ENCODE results near the gene PGA4.
"Not testable (repeated sequence)": the region's sequence is repeated elsewhere in the genome, so short reads cannot be mapped to it uniquely, and the experiment has no call there.

The PGA4 gene

DNA sequence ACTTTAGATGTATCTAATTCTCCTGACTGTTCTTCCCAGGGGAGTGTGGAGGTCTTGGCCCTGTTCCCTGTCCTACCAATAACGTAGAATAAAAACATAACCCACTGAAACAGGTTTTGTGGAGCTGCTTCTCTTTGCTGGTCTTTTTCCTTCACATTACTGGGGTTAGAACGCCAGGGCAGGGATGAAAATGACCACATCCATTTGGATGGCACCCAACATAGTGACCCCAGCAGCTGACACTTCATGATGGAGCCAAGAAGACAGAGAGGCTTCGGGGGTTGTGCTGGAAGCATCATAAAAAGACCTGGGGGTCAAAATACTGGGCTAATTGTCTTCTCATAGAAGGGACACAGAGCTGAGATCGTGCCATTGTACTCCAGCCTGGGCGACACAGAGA lies 9.4 kb downstream of the PGA4 start:
- not testable (repeated sequence) for H3K9me3 ChIP-seq (ENCODE audit: insufficient read depth, low read depth, low read length); H3K36me3 ChIP-seq (ENCODE audit: insufficient read depth, low read length); H3K27me3 ChIP-seq (ENCODE audit: insufficient read depth, low read length); H3K4me3 ChIP-seq (ENCODE audit: low read length); H3K9ac ChIP-seq (ENCODE audit: low read depth, low read length); H3K27ac ChIP-seq (ENCODE audit: low read depth, low read length); H3K4me1 ChIP-seq (ENCODE audit: insufficient read depth, low read length)
- no CpG with 5 or more reads among the region's 5 CpGs for WGBS

DNA sequence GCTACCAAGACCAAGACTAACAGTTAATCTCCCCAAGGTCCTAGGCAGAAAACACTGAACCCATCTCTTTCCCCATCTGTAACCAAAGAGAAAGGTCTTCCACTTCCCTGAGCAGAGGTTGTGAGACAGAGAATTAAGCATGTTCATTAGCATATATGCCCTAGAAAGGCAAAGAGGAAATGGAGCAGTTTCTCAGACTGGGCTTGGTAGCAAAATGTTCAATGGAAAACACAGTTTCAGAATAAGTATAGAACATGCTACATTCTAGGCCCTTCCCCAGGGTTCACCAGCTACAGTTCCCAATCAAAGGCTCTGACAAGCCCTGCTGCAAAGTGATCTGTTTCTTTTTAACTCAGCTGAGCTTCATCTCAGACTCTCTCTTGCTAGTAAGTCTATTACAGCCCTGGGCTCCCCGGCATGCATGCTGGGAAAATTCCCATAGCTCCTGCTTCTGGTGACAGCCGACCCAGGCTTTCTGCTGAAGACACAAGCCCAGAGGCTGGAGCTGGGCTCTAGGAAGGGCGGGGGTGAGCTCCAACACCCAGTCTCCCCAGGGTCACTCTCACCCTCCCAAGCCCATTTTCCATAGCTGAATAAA lies 10.5 kb downstream of the PGA4 start:
- H3K27ac ChIP-seq (ENCODE audit: low read depth, low read length); H3K9ac ChIP-seq (ENCODE audit: low read depth, low read length); H3K36me3 ChIP-seq (ENCODE audit: insufficient read depth, low read length); H3K27me3 ChIP-seq (ENCODE audit: insufficient read depth, low read length); H3K4me1 ChIP-seq (ENCODE audit: insufficient read depth, low read length); H3K9me3 ChIP-seq (ENCODE audit: insufficient read depth, low read depth, low read length); H3K4me3 ChIP-seq (ENCODE audit: low read length): not testable (repeated sequence)
- no CpG with 5 or more reads among the region's 3 CpGs for WGBS

DNA sequence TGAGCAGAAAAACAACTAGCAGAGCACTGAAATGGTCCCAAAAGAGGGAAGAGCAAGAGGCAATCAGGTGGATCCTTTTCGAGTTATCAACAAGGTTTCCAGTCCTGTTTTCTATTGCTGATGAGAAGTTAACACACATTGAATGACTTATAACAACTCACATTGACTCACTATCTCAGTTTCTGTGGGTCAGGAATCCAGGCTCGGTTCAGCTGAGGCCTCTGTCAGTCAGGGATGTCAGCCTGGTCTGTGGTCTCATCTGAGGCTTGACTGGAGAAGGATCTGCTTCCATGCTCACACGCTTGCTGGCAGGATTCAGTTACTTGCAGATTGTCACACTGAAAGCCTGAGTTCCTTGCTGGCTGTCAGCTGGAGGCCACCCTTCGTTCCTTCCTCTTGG lies 15.0 kb downstream of the PGA4 start:
- H3K9me3 ChIP-seq (ENCODE audit: insufficient read depth, low read depth, low read length); H3K9ac ChIP-seq (ENCODE audit: low read depth, low read length); H3K4me1 ChIP-seq (ENCODE audit: insufficient read depth, low read length); H3K4me3 ChIP-seq (ENCODE audit: low read length); H3K27ac ChIP-seq (ENCODE audit: low read depth, low read length); H3K27me3 ChIP-seq (ENCODE audit: insufficient read depth, low read length); H3K36me3 ChIP-seq (ENCODE audit: insufficient read depth, low read length): not testable (repeated sequence)
- WGBS = no CpG with 5 or more reads among the region's 4 CpGs

DNA sequence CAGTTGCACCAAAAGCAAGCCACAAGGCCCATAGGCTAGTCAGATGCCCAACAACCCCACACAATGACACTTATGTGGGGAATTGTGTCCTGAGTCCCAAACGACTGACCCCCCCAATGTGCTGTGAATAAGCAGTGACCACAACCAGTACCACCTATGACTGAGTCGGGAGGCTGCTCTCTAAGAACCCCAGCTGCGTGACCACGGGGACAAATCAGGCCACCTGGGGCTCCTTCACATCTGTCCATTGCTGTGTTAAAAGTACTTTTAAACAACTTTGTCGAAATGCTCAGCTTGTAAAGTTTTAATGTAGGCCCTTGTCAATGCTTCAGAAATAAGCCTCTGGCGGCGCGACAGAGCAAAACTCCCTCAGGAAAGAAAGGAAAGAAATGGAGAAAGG lies 18.1 kb downstream of the PGA4 start:
- not testable (repeated sequence) for H3K4me3 ChIP-seq (ENCODE audit: low read length); H3K9ac ChIP-seq (ENCODE audit: low read depth, low read length); H3K4me1 ChIP-seq (ENCODE audit: insufficient read depth, low read length); H3K27me3 ChIP-seq (ENCODE audit: insufficient read depth, low read length); H3K36me3 ChIP-seq (ENCODE audit: insufficient read depth, low read length); H3K9me3 ChIP-seq (ENCODE audit: insufficient read depth, low read depth, low read length); H3K27ac ChIP-seq (ENCODE audit: low read depth, low read length)
- WGBS = 55% methylated on average over 4 of the region's 8 CpGs

DNA sequence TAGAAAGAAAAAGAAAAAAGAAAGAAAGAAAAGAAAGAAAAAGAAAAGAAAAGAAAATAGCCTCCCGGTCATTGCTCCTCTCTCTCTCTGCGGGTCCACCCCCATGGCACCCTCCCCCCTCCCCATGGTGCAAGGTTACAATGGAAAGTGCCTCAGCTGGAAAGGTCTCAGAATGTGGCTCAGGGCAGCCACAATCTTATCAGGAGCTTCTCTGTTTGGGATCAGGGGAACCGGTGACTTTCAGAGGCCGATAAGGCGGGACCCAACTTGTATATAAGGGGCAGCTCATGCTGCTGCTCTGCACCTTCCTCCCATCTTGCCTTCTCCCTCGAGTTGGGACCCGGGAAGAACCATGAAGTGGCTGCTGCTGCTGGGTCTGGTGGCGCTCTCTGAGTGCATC lies 18.7 kb downstream of the PGA4 start, which contains the start of gene PGA5:
Gene PGA5 (plus strand): TSS at position 301 of the 400 bp plus-strand sequence. CDS start 52 bp downstream, at position 353.
- H3K9ac ChIP-seq (ENCODE audit: low read depth, low read length); H3K27me3 ChIP-seq (ENCODE audit: insufficient read depth, low read length); H3K4me3 ChIP-seq (ENCODE audit: low read length); H3K9me3 ChIP-seq (ENCODE audit: insufficient read depth, low read depth, low read length); H3K36me3 ChIP-seq (ENCODE audit: insufficient read depth, low read length); H3K4me1 ChIP-seq (ENCODE audit: insufficient read depth, low read length); H3K27ac ChIP-seq (ENCODE audit: low read depth, low read length): not testable (repeated sequence)
- WGBS = no CpG with 5 or more reads among the region's 8 CpGs

DNA sequence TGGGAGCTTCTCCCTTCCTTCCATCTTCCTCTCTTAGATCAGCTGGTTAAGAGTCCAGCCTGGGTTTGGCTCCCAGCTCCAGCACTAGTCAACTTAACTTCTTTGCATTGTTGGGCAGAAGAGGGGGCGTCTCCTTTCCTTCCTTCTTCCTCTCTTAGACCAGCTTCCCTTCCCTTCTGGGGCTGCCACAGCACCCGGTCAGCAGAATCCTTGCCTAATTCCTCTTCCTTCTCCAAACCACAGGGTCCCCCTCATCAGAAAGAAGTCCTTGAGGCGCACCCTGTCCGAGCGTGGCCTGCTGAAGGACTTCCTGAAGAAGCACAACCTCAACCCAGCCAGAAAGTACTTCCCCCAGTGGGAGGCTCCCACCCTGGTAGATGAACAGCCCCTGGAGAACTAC lies 19.4 kb downstream of the PGA4 start:
- not testable (repeated sequence) for H3K27ac ChIP-seq (ENCODE audit: low read depth, low read length); H3K9ac ChIP-seq (ENCODE audit: low read depth, low read length); H3K4me1 ChIP-seq (ENCODE audit: insufficient read depth, low read length); H3K27me3 ChIP-seq (ENCODE audit: insufficient read depth, low read length); H3K4me3 ChIP-seq (ENCODE audit: low read length); H3K36me3 ChIP-seq (ENCODE audit: insufficient read depth, low read length); H3K9me3 ChIP-seq (ENCODE audit: insufficient read depth, low read depth, low read length)
- no CpG with 5 or more reads among the region's 5 CpGs for WGBS

DNA sequence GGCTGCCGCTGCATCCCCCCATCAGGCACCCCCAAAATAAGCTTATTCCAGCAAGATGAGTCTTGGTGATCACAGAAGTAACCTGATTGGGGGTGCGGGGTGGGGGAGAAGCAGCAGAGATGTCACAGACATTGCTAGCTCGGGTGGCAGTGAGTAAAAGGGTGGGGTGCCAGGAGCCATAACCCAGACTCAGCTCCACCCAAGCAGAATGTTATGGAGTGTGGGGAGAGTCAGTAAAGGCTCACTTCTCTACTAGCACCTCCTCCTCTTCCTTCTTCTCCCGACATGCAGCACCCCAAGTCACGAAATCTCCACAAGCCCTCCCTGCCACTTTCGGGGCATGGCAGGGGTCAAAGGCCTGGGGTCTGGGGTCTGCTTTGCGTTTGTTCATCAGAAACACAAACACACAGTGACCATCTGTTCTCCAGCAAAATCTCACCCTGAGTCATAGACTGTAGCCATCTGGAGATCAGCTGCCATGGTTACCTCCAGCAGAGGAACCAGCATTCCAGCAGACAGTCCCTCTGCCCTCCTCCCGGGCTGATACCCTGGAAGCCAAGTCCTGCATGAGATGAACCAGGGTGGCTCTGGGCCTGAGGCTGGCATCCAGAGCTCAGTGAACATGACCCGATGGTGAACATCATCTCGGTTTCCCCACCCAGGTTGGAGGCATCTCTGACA lies 23.3 kb downstream of the PGA4 start:
- not testable (repeated sequence) for H3K27ac ChIP-seq (ENCODE audit: low read depth, low read length); H3K36me3 ChIP-seq (ENCODE audit: insufficient read depth, low read length); H3K4me1 ChIP-seq (ENCODE audit: insufficient read depth, low read length); H3K4me3 ChIP-seq (ENCODE audit: low read length); H3K9ac ChIP-seq (ENCODE audit: low read depth, low read length); H3K9me3 ChIP-seq (ENCODE audit: insufficient read depth, low read depth, low read length); H3K27me3 ChIP-seq (ENCODE audit: insufficient read depth, low read length)
- WGBS = no CpG with 5 or more reads among the region's 10 CpGs

DNA sequence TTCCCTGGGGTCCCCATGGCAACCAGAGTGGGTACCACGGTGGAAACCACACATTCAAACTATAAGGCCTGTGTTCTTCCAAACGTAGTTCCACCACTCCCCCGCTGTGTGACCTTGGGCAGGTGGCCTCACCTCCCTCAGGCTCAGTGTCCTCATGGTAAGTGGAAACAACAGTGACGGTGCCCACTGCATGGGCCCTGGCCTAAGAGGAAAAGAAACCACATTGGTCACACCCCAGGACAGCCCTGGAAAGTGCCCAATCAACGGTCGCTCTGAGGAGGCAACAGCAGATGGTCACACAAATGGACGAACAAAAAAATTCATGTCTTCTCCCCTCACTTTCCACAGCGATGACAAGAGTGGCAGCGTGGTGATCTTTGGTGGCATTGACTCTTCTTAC lies 25.9 kb downstream of the PGA4 start:
- H3K9me3 ChIP-seq (ENCODE audit: insufficient read depth, low read depth, low read length); H3K27ac ChIP-seq (ENCODE audit: low read depth, low read length); H3K4me3 ChIP-seq (ENCODE audit: low read length); H3K9ac ChIP-seq (ENCODE audit: low read depth, low read length); H3K36me3 ChIP-seq (ENCODE audit: insufficient read depth, low read length); H3K27me3 ChIP-seq (ENCODE audit: insufficient read depth, low read length); H3K4me1 ChIP-seq (ENCODE audit: insufficient read depth, low read length): not testable (repeated sequence)
- 86% methylated on average over 9 of the region's 9 CpGs for WGBS

DNA sequence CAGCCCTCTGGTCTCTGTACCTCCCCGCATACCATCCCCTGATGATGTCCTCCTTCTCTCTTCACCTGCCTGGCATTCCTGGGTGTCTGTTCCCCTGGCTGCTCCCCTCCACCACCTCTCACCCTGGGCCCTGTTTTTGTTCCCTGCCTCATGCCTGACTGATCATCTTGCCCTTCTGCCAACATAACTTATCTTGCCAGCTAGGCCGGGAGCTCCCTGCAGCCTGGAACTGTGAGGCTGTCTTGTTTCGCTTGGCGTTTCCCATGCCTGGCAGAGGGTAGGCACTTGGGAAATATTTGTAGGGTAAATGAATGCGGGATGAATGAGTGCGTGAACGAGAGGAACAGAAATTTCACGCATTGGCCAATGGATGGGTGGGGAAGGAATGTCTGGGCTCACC lies 27.1 kb downstream of the PGA4 start:
- H3K36me3 ChIP-seq (ENCODE audit: insufficient read depth, low read length); H3K9ac ChIP-seq (ENCODE audit: low read depth, low read length); H3K27me3 ChIP-seq (ENCODE audit: insufficient read depth, low read length); H3K4me1 ChIP-seq (ENCODE audit: insufficient read depth, low read length); H3K27ac ChIP-seq (ENCODE audit: low read depth, low read length); H3K4me3 ChIP-seq (ENCODE audit: low read length); H3K9me3 ChIP-seq (ENCODE audit: insufficient read depth, low read depth, low read length): not testable (repeated sequence)
- WGBS = 95% methylated on average over 8 of the region's 8 CpGs

DNA sequence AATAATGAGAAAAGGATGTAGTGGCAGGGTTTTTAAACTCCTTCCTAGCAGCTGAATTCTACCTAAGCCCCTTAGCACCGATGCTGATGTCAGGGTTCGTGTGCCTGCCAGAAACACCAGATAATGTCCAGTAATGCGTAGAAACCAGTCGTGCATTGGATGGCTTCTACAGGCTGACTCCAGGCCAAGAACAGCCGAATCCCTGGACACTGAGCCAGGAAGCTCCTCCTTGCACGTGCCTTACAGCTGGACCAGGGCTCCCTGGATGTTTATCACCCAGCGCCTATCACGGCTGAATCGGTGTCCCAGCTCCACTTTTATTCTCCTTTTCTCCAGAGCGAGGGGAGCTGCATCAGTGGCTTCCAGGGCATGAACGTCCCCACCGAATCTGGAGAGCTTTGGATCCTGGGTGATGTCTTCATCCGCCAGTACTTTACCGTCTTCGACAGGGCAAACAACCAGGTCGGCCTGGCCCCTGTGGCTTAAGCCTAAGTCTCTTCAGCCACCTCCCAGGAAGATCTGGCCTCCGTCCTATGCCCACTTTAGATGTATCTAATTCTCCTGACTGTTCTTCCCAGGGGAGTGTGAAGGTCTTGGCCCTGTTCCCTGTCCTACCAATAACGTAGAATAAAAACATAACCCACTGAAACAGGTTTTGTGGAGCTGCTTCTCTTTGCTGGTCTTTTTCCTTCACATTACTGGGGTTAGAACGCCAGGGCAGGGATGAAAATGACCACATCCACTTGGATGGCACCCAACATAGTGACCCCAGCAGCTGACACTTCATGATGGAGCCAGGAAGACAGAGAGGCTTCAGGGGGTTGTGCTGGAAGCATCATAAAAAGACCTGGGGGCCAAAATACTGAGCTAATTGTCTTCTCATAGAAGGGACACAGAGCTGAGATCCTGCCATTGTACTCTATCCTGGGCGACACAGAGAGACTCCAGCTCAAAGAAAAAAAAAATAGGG lies 28.9 kb downstream of the PGA4 start:
- WGBS = 92% methylated on average over 19 of the region's 20 CpGs
- H3K36me3 ChIP-seq (ENCODE audit: insufficient read depth, low read length); H3K9ac ChIP-seq (ENCODE audit: low read depth, low read length); H3K27me3 ChIP-seq (ENCODE audit: insufficient read depth, low read length); H3K27ac ChIP-seq (ENCODE audit: low read depth, low read length); H3K4me1 ChIP-seq (ENCODE audit: insufficient read depth, low read length); H3K4me3 ChIP-seq (ENCODE audit: low read length); H3K9me3 ChIP-seq (ENCODE audit: insufficient read depth, low read depth, low read length): not testable (repeated sequence)

DNA sequence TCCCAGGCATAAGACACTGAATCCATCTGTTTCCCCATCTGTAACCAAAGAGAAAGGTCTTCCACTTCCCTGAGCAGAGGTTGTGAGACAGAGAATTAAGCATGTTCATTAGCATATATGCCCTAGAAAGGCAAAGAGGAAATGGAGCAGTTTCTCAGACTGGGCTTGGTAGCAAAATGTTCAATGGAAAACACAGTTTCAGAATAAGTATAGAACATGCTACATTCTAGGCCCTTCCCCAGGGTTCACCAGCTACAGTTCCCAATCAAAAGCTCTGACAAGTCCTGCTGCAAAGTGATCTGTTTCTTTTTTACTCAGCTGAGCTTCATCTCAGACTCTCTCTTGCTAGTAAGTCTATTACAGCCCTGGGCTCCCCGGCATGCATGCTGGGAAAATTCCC lies 30.2 kb downstream of the PGA4 start:
- not testable (repeated sequence) for H3K4me3 ChIP-seq (ENCODE audit: low read length); H3K9me3 ChIP-seq (ENCODE audit: insufficient read depth, low read depth, low read length); H3K4me1 ChIP-seq (ENCODE audit: insufficient read depth, low read length); H3K9ac ChIP-seq (ENCODE audit: low read depth, low read length); H3K36me3 ChIP-seq (ENCODE audit: insufficient read depth, low read length); H3K27me3 ChIP-seq (ENCODE audit: insufficient read depth, low read length); H3K27ac ChIP-seq (ENCODE audit: low read depth, low read length)
- WGBS = 76% methylated on average over 1 of the region's 1 CpG
